ENCODE data around the gene PSME3IP1.
"Not testable (repeated sequence)": the region's sequence is repeated elsewhere in the genome, so short reads cannot be mapped to it uniquely, and the experiment has no call there.

PSME3IP1 gene

GRCh38 chr16:57196753-57197152 is 10.9 kb upstream of the PSME3IP1 start:
- DNase-seq (ENCODE audit: low read depth) = no peak

GRCh38 chr16:57196286-57196685 is 10.4 kb upstream of the PSME3IP1 start:
- DNase-seq (ENCODE audit: low read depth) = no peak

- peak; percentile 96 for DNase-seq (ENCODE audit: low read depth)
Measured at GRCh38 chr16:57194512-57194911, 8.7 kb upstream of the PSME3IP1 start.

- DNase-seq (ENCODE audit: low read depth) = peak; percentile 84
Measured at GRCh38 chr16:57192720-57193486, 7.1 kb upstream of the PSME3IP1 start.

- DNase-seq (ENCODE audit: low read depth) = peak; percentile 79
Measured at GRCh38 chr16:57192146-57192545, 6.3 kb upstream of the PSME3IP1 start.

GRCh38 chr16:57191056-57191571 is 5.3 kb upstream of the PSME3IP1 start:
- peak; percentile 88 for DNase-seq (ENCODE audit: low read depth)

GRCh38 chr16:57190136-57190535 is 4.3 kb upstream of the PSME3IP1 start:
- peak; percentile 39 for DNase-seq (ENCODE audit: low read depth)

GRCh38 chr16:57189527-57189926 is 3.7 kb upstream of the PSME3IP1 start:
- not testable (repeated sequence) for DNase-seq (ENCODE audit: low read depth)

- DNase-seq (ENCODE audit: low read depth) = no peak
Measured at GRCh38 chr16:57188711-57189002, 2.8 kb upstream of the PSME3IP1 start.

GRCh38 chr16:57187902-57188710 is 2.3 kb upstream of the PSME3IP1 start:
- peak; percentile 34 for DNase-seq (ENCODE audit: low read depth)

GRCh38 chr16:57186872-57187854 is 1.3 kb upstream of the PSME3IP1 start:
- peak; percentile 37 for DNase-seq (ENCODE audit: low read depth)

- peak; percentile 72 for DNase-seq (ENCODE audit: low read depth)
Measured at GRCh38 chr16:57185446-57185944, 344 bp downstream of the PSME3IP1 start.

GRCh38 chr16:57184887-57185445 is 873 bp downstream of the PSME3IP1 start:
- no peak for DNase-seq (ENCODE audit: low read depth)

GRCh38 chr16:57184113-57184512 is 1.7 kb downstream of the PSME3IP1 start:
- DNase-seq (ENCODE audit: low read depth) = no peak

- DNase-seq (ENCODE audit: low read depth) = no peak
Measured at GRCh38 chr16:57179215-57179828, 6.5 kb downstream of the PSME3IP1 start.

GRCh38 chr16:57178793-57179212 is 7.0 kb downstream of the PSME3IP1 start:
- peak; percentile 47 for DNase-seq (ENCODE audit: low read depth)

GRCh38 chr16:57178196-57178595 is 7.6 kb downstream of the PSME3IP1 start:
- no peak for DNase-seq (ENCODE audit: low read depth)

GRCh38 chr16:57175896-57176295 is 9.9 kb downstream of the PSME3IP1 start:
- DNase-seq (ENCODE audit: low read depth) = peak; percentile 59

GRCh38 chr16:57172721-57173290 is 13.0 kb downstream of the PSME3IP1 start:
- no peak for DNase-seq (ENCODE audit: low read depth)

GRCh38 chr16:57169327-57169726 is 16.5 kb downstream of the PSME3IP1 start:
- DNase-seq (ENCODE audit: low read depth) = no peak

GRCh38 chr16:57167953-57168352 is 17.9 kb downstream of the PSME3IP1 start:
- DNase-seq (ENCODE audit: low read depth) = peak; percentile 83
